ENCODE measurements around the gene HES2.

Gene HES2

DNA sequence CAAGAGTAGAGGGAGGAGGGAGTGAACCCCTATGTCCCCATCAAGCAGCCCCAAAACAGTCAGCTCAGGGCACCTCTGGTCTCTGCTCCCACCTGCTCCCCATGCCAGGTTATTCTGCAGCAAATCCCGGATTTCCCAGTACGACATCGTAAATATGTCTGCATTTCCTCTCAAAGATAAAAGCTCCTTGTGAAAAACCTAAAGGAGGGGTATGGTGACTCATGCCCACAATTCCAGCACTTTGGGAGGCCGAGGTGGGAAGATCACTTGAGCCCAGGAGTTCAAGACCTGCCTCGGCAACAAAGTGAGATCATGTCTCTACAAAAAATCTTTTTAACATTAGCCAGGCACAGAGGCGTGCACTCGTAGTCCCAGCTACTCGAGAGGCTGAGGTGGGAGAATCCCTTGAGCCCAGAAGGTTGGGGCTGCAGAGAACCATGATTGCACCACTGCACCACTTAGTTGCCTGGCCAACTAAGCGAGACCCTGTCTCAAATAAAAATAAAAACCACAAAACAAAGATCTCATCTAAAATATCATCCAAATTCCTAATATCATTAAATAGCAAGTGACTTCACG, 33.3 kb downstream of the HES2 start:
- H3K27me3 ChIP-seq (ENCODE audit: control insufficient read depth, insufficient read depth, low read length), result no peaks in the 10 kb centered on the region

DNA sequence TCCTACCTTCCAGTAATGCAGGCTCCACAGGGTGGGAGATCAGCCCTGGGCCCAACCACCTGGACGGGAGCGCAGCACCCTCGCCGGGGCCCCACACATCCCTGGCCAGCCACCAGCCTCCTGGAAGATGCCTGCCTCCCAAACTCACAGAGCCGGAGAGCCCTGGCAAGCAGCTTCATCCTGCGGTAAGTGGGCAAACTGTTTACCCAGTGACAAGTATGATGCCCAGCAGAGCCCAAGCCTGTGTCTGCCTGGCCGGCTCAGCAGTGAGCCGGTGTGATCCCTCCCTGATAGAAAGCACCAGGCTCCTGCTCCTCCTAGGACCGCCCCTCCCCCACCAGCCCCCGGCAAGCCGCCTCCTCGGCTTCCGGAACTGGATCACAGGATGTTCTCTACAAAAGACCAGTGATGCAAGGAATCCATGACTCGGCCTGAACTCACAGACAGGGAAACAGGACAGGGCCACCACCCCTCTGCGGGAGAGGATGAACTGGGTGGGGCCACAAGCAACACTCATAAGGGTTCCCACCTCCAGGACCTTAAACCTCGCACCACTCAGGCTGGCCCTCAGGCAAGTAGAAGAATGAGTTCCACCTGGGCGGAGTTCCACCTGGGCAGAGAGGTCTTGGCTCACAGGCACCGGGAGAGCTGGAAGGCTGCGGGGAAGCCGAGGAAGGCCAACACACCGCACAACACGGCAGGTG, 34.1 kb downstream of the HES2 start:
- Histone ChIP-seq H3K27me3 (ENCODE audit: control insufficient read depth, insufficient read depth, low read length) (no peaks in the 10 kb centered on the region), H3K9ac (no peak overlapping the region), H3K79me2 (no peaks in the 10 kb centered on the region), H2AFZ (no peak overlapping the region), H3K4me1 (no peaks in the 10 kb centered on the region), H3K9me3 (ENCODE audit: control insufficient read depth, low read length) (no peaks in the 10 kb centered on the region), H3K27ac (no peak overlapping the region), H3K36me3 (ENCODE audit: control insufficient read depth, insufficient read depth, low read length) (no peaks in the 10 kb centered on the region), H3K4me2 (ENCODE audit: low read length) (no peak overlapping the region), H3K4me3 (ENCODE audit: low read depth, low read length) (no peak overlapping the region)
- TF ChIP-seq, protein P1, sequence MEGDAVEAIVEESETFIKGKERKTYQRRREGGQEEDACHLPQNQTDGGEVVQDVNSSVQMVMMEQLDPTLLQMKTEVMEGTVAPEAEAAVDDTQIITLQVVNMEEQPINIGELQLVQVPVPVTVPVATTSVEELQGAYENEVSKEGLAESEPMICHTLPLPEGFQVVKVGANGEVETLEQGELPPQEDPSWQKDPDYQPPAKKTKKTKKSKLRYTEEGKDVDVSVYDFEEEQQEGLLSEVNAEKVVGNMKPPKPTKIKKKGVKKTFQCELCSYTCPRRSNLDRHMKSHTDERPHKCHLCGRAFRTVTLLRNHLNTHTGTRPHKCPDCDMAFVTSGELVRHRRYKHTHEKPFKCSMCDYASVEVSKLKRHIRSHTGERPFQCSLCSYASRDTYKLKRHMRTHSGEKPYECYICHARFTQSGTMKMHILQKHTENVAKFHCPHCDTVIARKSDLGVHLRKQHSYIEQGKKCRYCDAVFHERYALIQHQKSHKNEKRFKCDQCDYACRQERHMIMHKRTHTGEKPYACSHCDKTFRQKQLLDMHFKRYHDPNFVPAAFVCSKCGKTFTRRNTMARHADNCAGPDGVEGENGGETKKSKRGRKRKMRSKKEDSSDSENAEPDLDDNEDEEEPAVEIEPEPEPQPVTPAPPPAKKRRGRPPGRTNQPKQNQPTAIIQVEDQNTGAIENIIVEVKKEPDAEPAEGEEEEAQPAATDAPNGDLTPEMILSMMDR (IDR thresholded peaks at IDR 0.05), result no peak

More for the DNA sequence above, 33.3 kb downstream of the HES2 start:
- Histone ChIP-seq H3K4me2 (ENCODE audit: low read length) (no peak overlapping the region), H2AFZ (no peak overlapping the region), H3K27ac (no peak overlapping the region), H3K4me3 (ENCODE audit: low read depth, low read length) (no peak overlapping the region), H3K36me3 (ENCODE audit: control insufficient read depth, insufficient read depth, low read length) (no peaks in the 10 kb centered on the region), H3K9me3 (ENCODE audit: control insufficient read depth, low read length) (no peaks in the 10 kb centered on the region), H3K79me2 (no peaks in the 10 kb centered on the region), H3K9ac (no peak overlapping the region), H3K4me1 (no peaks in the 10 kb centered on the region)
- TF ChIP-seq, protein P1 (IDR thresholded peaks at IDR 0.05), result no peak

DNA sequence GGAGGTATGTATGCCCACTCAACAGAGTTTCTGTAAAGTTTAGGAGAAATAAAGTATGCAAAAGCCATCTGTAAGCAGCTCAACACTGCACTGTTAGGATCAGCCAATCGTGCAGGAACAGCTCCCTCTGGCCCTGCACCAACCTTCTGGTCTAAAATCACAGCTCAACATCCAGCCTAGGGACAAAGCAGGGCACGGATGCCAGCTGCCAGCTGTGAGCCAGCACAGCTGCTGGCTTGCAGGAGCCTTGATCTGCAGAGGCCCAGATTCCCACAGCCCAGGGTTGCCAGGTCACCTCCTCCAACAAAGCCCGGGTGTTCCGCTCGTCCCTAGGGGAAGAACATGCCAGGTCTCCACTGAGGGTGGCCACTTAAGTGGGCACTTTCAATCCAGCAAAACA, 34.8 kb downstream of the HES2 start:
- Histone ChIP-seq H3K4me3 (ENCODE audit: low read depth, low read length) (no peak overlapping the region), H3K27ac (no peak overlapping the region)

DNA sequence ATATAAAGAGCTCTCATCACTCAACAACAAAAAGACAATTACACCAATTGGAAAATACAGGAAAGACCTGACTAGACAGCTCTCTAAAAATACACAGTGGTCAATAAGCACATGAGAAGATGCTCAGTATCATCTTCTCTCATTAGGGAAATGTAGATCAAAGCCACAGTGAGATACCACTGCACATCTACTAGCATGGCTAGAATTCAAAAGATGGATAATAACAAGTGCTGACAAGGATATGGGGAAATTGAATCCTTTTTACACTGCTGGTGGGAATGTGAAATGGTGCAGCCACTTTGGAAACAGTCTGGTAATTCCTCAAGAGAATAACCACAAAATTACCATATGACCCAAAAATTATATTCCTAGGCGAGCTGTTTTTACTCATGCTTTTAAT, 35.6 kb downstream of the HES2 start:
- H3K9ac ChIP-seq, result no peak overlapping the region
- H2AFZ ChIP-seq, result no peak overlapping the region
- H3K79me2 ChIP-seq, result no peaks in the 10 kb centered on the region
- H3K27ac ChIP-seq, result no peak overlapping the region
- H3K27me3 ChIP-seq (ENCODE audit: control insufficient read depth, insufficient read depth, low read length), result no peaks in the 10 kb centered on the region
- no peak overlapping the region for H3K4me3 ChIP-seq (ENCODE audit: low read depth, low read length)
- H3K36me3 ChIP-seq (ENCODE audit: control insufficient read depth, insufficient read depth, low read length), result no peaks in the 10 kb centered on the region
- H3K9me3 ChIP-seq (ENCODE audit: control insufficient read depth, low read length), result no peaks in the 10 kb centered on the region
- H3K4me2 ChIP-seq (ENCODE audit: low read length), result no peak overlapping the region
- TF ChIP-seq, protein P1 (IDR thresholded peaks at IDR 0.05), result no peak
- no peaks in the 10 kb centered on the region for H3K4me1 ChIP-seq

More for the DNA sequence above, 34.8 kb downstream of the HES2 start:
- no peak overlapping the region for H2AFZ ChIP-seq
- no peaks in the 10 kb centered on the region for H3K79me2 ChIP-seq
- no peak overlapping the region for H3K4me2 ChIP-seq (ENCODE audit: low read length)
- no peaks in the 10 kb centered on the region for H3K27me3 ChIP-seq (ENCODE audit: control insufficient read depth, insufficient read depth, low read length)
- H3K9ac ChIP-seq, result no peak overlapping the region
- no peaks in the 10 kb centered on the region for H3K9me3 ChIP-seq (ENCODE audit: control insufficient read depth, low read length)
- no peaks in the 10 kb centered on the region for H3K4me1 ChIP-seq
- no peaks in the 10 kb centered on the region for H3K36me3 ChIP-seq (ENCODE audit: control insufficient read depth, insufficient read depth, low read length)
- TF ChIP-seq, protein P1 (IDR thresholded peaks at IDR 0.05), result no peak

DNA sequence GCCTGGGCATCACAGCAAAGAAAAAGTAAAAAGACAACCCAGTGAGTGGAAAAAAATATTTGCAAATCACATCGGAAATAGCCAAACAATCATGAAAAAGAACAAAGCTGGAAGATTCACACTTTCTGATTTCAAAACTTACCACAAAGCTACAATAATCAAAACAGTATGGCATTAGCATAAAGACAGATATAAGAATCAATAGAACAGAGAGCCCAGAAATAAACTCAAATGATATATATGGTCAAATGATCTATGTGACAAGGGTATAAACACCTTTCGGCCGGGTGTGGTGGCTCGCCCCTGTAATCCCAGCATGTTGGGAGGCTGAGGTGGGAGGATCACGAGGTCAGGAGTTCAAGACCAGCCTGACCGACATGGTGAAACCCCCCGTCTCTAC, 39.7 kb downstream of the HES2 start:
- Histone ChIP-seq H3K9me3 (ENCODE audit: control insufficient read depth, low read length) (no peaks in the 10 kb centered on the region), H3K9ac (no peak overlapping the region), H2AFZ (no peak overlapping the region), H3K4me1 (no peaks in the 10 kb centered on the region), H3K36me3 (ENCODE audit: control insufficient read depth, insufficient read depth, low read length) (no peaks in the 10 kb centered on the region), H3K27ac (no peak overlapping the region), H3K79me2 (no peaks in the 10 kb centered on the region), H3K4me2 (ENCODE audit: low read length) (no peak overlapping the region), H3K4me3 (ENCODE audit: low read depth, low read length) (no peak overlapping the region), H3K27me3 (ENCODE audit: control insufficient read depth, insufficient read depth, low read length) (no peaks in the 10 kb centered on the region)
- TF ChIP-seq, protein P1 (IDR thresholded peaks at IDR 0.05), result no peak
